ENCODE measurements around the gene HYOU1. TPM values are rescaled to one million over a fixed set of nuclear protein-coding genes. Genes with fewer than 3 reads are reported as not detected.
A peak's percentile ranks its signal among the peaks of the same experiment; 100 is the strongest.

HYOU1 gene
- polyA plus RNA-seq, 1 of the 3 experiments (the other 2 are of a cell fraction): 90.8 TPM

DNA sequence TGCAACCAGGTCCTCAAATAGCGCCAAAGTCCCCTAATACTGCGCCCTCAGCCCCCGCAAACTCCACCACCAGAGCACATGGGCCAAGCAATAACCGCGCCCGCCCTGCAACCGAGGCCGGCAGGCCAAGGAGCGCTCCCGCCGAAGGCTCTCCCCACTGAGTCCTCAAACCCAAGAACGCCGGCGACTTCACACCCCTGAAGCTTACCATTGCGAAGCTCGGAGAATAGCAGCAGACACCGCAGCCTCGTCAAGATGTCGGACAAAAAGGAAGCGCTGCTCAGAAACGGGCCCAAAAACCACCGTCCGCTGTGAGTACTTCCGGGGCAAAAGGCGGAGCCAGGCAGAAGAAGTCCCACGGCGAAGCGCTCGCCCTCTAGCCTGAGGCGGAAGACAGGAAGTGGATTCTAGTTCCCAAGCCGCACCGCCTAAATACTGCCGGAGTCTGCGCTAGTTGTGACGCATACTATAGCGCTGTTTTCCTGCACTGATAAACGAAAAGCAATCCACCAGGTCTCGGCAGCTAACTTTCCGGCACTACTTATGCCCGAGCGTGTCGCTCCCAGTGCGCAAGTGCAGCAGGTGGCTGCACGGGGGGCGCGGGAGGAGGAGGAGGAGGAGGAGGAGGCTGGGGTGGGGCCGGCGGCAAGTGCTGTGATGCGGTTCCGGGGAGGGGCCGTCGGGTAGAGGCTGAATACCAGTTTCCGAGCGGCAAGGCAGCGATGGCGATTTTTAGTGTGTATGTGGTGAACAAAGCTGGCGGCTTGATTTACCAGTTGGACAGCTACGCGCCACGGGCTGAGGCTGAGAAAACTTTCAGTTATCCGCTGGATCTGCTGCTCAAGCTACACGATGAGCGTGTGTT, 38.7 kb downstream of the HYOU1 start, which contains the start of the genes RPS25 and TRAPPC4:
Gene RPS25, minus strand, starts transcription at position 270 of the 865 bp plus-strand sequence. Its CDS starts 59 bp downstream, at position 211.
Gene TRAPPC4, plus strand, starts transcription at position 693 of the 865 bp plus-strand sequence. Its CDS starts 30 bp downstream, at position 723.
- H3K4me3 ChIP-seq (ENCODE audit: low read depth in 2 of 2, low read length in 1 of 2): peak within 1 kb of the TSS; percentile 69 to 97
- peaks cover 15 to 22% of the 10 kb centered on the region in 2 experiments for H3K4me1 ChIP-seq (ENCODE audit: control insufficient read depth in 1 of 2, insufficient read depth in 2 of 2, low read depth in 1 of 2, low read length in 1 of 2)
- peak; percentile 92 for DNase-seq
- H3K9ac ChIP-seq: peak within 1 kb of the TSS; percentile 95
- peaks cover 37% of the 10 kb centered on the region for H3F3A ChIP-seq (replicated peaks; ENCODE audit: insufficient read depth)
- no peaks in the 10 kb centered on the region for H3K27me3 ChIP-seq (ENCODE audit: insufficient read depth)
- H4K20me1 ChIP-seq (ENCODE audit: insufficient read depth): peaks cover 16% of the 10 kb centered on the region
- H3K4me2 ChIP-seq: peak within 1 kb of the TSS; percentile 91
- no peaks in the 10 kb centered on the region for H3K9me3 ChIP-seq
- ChIA-PET CTCF (interaction anchor here (0.6 to 4.2 kb wide), 5 partner anchors 10 to 328 kb away, joined by 3 to 16 read pairs (median 3); partner anchors contain the start of gene SLC37A4), POLR2A (interaction anchor here (0.6 to 2.3 kb wide), 8 partner anchors 9 to 204 kb away, joined by 3 to 13 read pairs (median 3); partner anchors contain the start of genes HYOU1, SLC37A4 and VPS11)
- H2AFZ ChIP-seq (ENCODE audit: low read depth): peak within 1 kb of the TSS; percentile 91
- no peaks in the 10 kb centered on the region for H3K9me2 ChIP-seq
- under 1% methylated on average over 26 of the region's 63 CpGs for WGBS (ENCODE audit: low lambda C conversion rate)
- peak within 1 kb of the TSS; percentile 92 for H3K27ac ChIP-seq (ENCODE audit: low read depth in 2 of 2, low read length in 1 of 2)
- peaks cover 46 to 54% of the 10 kb centered on the region in 2 experiments for H3K36me3 ChIP-seq (replicated peaks in 1 of 2; ENCODE audit: control insufficient read depth in 1 of 2, insufficient read depth in 2 of 2, low read length in 1 of 2)
- H3K79me2 ChIP-seq (ENCODE audit: insufficient read depth): peaks cover 86% of the 10 kb centered on the region
- TF ChIP-seq EZH2phosphoT487 (IDR thresholded peaks at IDR 0.05; ENCODE audit: borderline replicate concordance, low read depth): no peak
- peak; percentile 89 for TF ChIP-seq YY1 (IDR thresholded peaks at IDR 0.05; ENCODE audit: low read depth)
- no peak for TF ChIP-seq RXRA (IDR thresholded peaks at IDR 0.05; ENCODE audit: borderline replicate concordance, low read depth)
- TF ChIP-seq RFX5 (IDR thresholded peaks at IDR 0.05; ENCODE audit: low read length): no peak; the same call in 1 of the 2 replicates
- peak; percentile 96 for TF ChIP-seq TAF1 (IDR thresholded peaks at IDR 0.05; ENCODE audit: borderline replicate concordance, low read depth, low read length)
- 0 out of 2 replicates have a peak, but pooled peaks have one; percentile 30 for TF ChIP-seq RCOR1 (IDR thresholded peaks at IDR 0.05; ENCODE audit: low read length)
- TF ChIP-seq MEF2A (IDR thresholded peaks at IDR 0.05; ENCODE audit: borderline replicate concordance, low read depth): no peak
- no peak for TF ChIP-seq TEAD4 (IDR thresholded peaks at IDR 0.05; ENCODE audit: borderline replicate concordance, insufficient read depth)
- peak; percentile 52 for TF ChIP-seq MXI1 (IDR thresholded peaks at IDR 0.05; ENCODE audit: low read depth, low read length)
- TF ChIP-seq, protein P1, sequence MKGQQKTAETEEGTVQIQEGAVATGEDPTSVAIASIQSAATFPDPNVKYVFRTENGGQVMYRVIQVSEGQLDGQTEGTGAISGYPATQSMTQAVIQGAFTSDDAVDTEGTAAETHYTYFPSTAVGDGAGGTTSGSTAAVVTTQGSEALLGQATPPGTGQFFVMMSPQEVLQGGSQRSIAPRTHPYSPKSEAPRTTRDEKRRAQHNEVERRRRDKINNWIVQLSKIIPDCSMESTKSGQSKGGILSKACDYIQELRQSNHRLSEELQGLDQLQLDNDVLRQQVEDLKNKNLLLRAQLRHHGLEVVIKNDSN (IDR thresholded peaks at IDR 0.05; ENCODE audit: borderline replicate concordance, low read depth): no peak
- no peak for TF ChIP-seq FOXM1 (IDR thresholded peaks at IDR 0.05; ENCODE audit: low read depth)
- TF ChIP-seq GATA2 (CRISPR knock-in tag; IDR thresholded peaks at IDR 0.05): no peak
- TF ChIP-seq, protein P2, sequence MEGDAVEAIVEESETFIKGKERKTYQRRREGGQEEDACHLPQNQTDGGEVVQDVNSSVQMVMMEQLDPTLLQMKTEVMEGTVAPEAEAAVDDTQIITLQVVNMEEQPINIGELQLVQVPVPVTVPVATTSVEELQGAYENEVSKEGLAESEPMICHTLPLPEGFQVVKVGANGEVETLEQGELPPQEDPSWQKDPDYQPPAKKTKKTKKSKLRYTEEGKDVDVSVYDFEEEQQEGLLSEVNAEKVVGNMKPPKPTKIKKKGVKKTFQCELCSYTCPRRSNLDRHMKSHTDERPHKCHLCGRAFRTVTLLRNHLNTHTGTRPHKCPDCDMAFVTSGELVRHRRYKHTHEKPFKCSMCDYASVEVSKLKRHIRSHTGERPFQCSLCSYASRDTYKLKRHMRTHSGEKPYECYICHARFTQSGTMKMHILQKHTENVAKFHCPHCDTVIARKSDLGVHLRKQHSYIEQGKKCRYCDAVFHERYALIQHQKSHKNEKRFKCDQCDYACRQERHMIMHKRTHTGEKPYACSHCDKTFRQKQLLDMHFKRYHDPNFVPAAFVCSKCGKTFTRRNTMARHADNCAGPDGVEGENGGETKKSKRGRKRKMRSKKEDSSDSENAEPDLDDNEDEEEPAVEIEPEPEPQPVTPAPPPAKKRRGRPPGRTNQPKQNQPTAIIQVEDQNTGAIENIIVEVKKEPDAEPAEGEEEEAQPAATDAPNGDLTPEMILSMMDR (IDR thresholded peaks at IDR 0.05): no peak; the same call in 1 of the 2 replicates
- peak; percentile 93 for TF ChIP-seq CHD2 (IDR thresholded peaks at IDR 0.05; ENCODE audit: low read length, partially characterized antibody)
- peak; percentile 90 for TF ChIP-seq ELF1 (IDR thresholded peaks at IDR 0.05)
- TF ChIP-seq, protein P3, sequence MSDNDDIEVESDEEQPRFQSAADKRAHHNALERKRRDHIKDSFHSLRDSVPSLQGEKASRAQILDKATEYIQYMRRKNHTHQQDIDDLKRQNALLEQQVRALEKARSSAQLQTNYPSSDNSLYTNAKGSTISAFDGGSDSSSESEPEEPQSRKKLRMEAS (IDR thresholded peaks at IDR 0.05; ENCODE audit: low read depth): peak; percentile 92
- 0 out of 4 replicates have a peak, but pooled peaks of 1 of the 2 experiments have one; percentile 25 for TF ChIP-seq EP300 (IDR thresholded peaks at IDR 0.05; ENCODE audit: borderline replicate concordance in 1 of 2, low read depth in 1 of 2, low read length in 1 of 2)
- peak; percentile 71 for TF ChIP-seq NRF1 (IDR thresholded peaks at IDR 0.05; ENCODE audit: low read depth, low read length)
- TF ChIP-seq SIN3A (IDR thresholded peaks at IDR 0.05; ENCODE audit: borderline replicate concordance, low read depth, low read length): peak; percentile 42; the same call in 1 of the 2 replicates
- no peak for TF ChIP-seq RAD21 (IDR thresholded peaks at IDR 0.05; ENCODE audit: low read length)
- TF ChIP-seq, protein P4, sequence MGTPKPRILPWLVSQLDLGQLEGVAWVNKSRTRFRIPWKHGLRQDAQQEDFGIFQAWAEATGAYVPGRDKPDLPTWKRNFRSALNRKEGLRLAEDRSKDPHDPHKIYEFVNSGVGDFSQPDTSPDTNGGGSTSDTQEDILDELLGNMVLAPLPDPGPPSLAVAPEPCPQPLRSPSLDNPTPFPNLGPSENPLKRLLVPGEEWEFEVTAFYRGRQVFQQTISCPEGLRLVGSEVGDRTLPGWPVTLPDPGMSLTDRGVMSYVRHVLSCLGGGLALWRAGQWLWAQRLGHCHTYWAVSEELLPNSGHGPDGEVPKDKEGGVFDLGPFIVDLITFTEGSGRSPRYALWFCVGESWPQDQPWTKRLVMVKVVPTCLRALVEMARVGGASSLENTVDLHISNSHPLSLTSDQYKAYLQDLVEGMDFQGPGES (IDR thresholded peaks at IDR 0.05; ENCODE audit: low read depth, low read length): no peak
- TF ChIP-seq, protein P5, sequence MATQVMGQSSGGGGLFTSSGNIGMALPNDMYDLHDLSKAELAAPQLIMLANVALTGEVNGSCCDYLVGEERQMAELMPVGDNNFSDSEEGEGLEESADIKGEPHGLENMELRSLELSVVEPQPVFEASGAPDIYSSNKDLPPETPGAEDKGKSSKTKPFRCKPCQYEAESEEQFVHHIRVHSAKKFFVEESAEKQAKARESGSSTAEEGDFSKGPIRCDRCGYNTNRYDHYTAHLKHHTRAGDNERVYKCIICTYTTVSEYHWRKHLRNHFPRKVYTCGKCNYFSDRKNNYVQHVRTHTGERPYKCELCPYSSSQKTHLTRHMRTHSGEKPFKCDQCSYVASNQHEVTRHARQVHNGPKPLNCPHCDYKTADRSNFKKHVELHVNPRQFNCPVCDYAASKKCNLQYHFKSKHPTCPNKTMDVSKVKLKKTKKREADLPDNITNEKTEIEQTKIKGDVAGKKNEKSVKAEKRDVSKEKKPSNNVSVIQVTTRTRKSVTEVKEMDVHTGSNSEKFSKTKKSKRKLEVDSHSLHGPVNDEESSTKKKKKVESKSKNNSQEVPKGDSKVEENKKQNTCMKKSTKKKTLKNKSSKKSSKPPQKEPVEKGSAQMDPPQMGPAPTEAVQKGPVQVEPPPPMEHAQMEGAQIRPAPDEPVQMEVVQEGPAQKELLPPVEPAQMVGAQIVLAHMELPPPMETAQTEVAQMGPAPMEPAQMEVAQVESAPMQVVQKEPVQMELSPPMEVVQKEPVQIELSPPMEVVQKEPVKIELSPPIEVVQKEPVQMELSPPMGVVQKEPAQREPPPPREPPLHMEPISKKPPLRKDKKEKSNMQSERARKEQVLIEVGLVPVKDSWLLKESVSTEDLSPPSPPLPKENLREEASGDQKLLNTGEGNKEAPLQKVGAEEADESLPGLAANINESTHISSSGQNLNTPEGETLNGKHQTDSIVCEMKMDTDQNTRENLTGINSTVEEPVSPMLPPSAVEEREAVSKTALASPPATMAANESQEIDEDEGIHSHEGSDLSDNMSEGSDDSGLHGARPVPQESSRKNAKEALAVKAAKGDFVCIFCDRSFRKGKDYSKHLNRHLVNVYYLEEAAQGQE (IDR thresholded peaks at IDR 0.05; ENCODE audit: low read depth, low read length): peak; percentile 42; the same call in 1 of the 2 replicates
- TF ChIP-seq POLR2AphosphoS5 (IDR thresholded peaks at IDR 0.05; ENCODE audit: low read depth, low read length): peak; percentile 94
